IPS-11a (cell line): ENCODE data around the gene ACBD6.
A peak's percentile ranks its signal among the peaks of the same experiment; 100 is the strongest.

Experiments used
- H3K4me3 ChIP-seq: one replicate; pipeline ENCODE4 v1.5.1; 2013; ENCODE audit warnings: low read depth, low read length, control low read depth

The ACBD6 gene

GRCh38 chr1:180527101-180527669, 24.8 kb upstream of the ACBD6 start:
- no peak overlapping the region for H3K4me3 ChIP-seq

- H3K4me3 ChIP-seq, result no peak overlapping the region
Observed at GRCh38 chr1:180525715-180526039, 23.3 kb upstream of the ACBD6 start.

- H3K4me3 ChIP-seq, result no peak overlapping the region
Observed at GRCh38 chr1:180524915-180525714, 22.7 kb upstream of the ACBD6 start.

GRCh38 chr1:180524160-180524914, 22.0 kb upstream of the ACBD6 start:
- no peak overlapping the region for H3K4me3 ChIP-seq

- H3K4me3 ChIP-seq, result no peak overlapping the region
Observed at GRCh38 chr1:180522213-180522515, 19.8 kb upstream of the ACBD6 start.

GRCh38 chr1:180521474-180522212, 19.3 kb upstream of the ACBD6 start:
- no peak overlapping the region for H3K4me3 ChIP-seq

GRCh38 chr1:180519846-180520245, 17.5 kb upstream of the ACBD6 start:
- H3K4me3 ChIP-seq, result no peak overlapping the region

- H3K4me3 ChIP-seq, result no peak overlapping the region
Observed at GRCh38 chr1:180515857-180516388, 13.5 kb upstream of the ACBD6 start.

- H3K4me3 ChIP-seq, result no peak overlapping the region
Observed at GRCh38 chr1:180515364-180515763, 13.0 kb upstream of the ACBD6 start.

GRCh38 chr1:180513531-180513930, 11.2 kb upstream of the ACBD6 start:
- no peak overlapping the region for H3K4me3 ChIP-seq

GRCh38 chr1:180510882-180511281, 8.5 kb upstream of the ACBD6 start:
- H3K4me3 ChIP-seq, result no peak overlapping the region

- no peak overlapping the region for H3K4me3 ChIP-seq
Observed at GRCh38 chr1:180508725-180509097, 6.3 kb upstream of the ACBD6 start.

GRCh38 chr1:180507795-180508724, 5.7 kb upstream of the ACBD6 start:
- no peak overlapping the region for H3K4me3 ChIP-seq

GRCh38 chr1:180505732-180506335, 3.5 kb upstream of the ACBD6 start:
- no peak overlapping the region for H3K4me3 ChIP-seq

- no peak overlapping the region for H3K4me3 ChIP-seq
Observed at GRCh38 chr1:180504186-180504585, 1.8 kb upstream of the ACBD6 start.

- peak overlapping the region; percentile 93 for H3K4me3 ChIP-seq
Observed at GRCh38 chr1:180503280-180503862, 994 bp upstream of the ACBD6 start.

GRCh38 chr1:180501865-180502360, 464 bp downstream of the ACBD6 start:
- H3K4me3 ChIP-seq, result peak overlapping the region; percentile 93

GRCh38 chr1:180500689-180501088, 1.7 kb downstream of the ACBD6 start:
- no peak overlapping the region for H3K4me3 ChIP-seq

- H3K4me3 ChIP-seq, result no peak overlapping the region
Observed at GRCh38 chr1:180498594-180498993, 3.8 kb downstream of the ACBD6 start.
